Measurements from ENCODE around the gene PSORS1C1. TPM values are rescaled to one million over a fixed set of nuclear protein-coding genes. Genes with fewer than 3 reads are reported as not detected.
"Not testable (repeated sequence)": the region's sequence is repeated elsewhere in the genome, so short reads cannot be mapped to it uniquely, and the experiment has no call there.

The PSORS1C1 gene
- total RNA-seq, 1 donor from 2014 or later = not detected

DNA sequence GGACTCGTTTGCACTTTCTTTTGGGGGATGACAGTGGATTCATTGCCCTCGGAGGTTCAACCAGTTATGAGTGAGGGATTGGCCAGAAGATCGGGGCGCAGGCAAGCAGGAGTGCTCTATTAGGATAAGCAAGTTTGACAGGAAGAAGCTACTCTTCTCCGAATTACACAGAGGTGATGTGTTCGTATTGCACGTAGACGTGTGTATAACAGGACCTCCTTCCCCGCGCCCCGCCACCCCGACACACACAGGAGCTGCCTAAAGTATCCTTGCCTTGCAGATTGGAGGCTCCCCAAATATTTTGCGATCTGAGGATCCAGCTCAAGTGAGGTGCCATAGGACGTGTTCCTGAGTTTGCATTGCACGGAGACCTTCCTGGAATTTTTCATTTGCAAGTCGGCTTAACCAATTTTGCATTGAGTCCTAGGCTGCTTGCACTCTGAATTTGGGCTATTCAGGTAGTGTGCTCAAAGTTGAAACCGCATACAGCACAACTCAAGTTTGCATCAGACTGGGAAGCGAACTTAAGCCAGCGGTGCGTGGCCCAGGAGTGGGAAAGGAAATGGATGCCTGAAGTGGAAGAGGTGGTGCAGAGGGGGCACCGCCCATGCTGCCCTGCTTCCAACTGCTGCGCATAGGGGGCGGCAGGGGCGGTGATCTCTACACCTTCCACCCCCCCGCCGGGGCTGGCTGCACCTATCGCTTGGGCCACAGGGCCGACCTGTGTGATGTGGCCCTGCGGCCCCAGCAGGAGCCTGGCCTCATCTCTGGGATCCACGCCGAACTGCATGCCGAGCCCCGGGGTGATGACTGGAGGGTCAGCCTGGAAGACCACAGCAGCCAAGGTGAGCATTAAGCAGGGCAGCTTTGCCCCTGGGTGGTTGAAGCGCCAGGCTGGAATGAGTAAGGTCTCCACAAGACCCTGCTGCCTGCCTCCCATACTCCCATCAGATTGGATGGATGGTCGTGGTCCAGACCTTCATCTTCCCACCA, 44.6 kb downstream of the PSORS1C1 start:
- Mint-ChIP-seq H3K36me3 (ENCODE audit: low read depth) (peaks cover 73% of the 10 kb centered on the region), H3K4me1 (ENCODE audit: low read depth) (peaks cover 34% of the 10 kb centered on the region), H3K27me3 (ENCODE audit: low read depth) (no peaks in the 10 kb centered on the region), H3K9me3 (no peaks in the 10 kb centered on the region), H3K27ac (peak overlapping the region; percentile 87), H3K4me3 (ENCODE audit: low read depth) (peak overlapping the region; percentile 92)
- peak; percentile 28 for DNase-seq (ENCODE audit: low spot score)
- intact Hi-C loops (cut with micrococcal nuclease) = loop anchor here (1.0 to 2.0 kb wide), 3 partner anchors 22 to 113 kb away; partner anchors contain the start of gene HLA-C

DNA sequence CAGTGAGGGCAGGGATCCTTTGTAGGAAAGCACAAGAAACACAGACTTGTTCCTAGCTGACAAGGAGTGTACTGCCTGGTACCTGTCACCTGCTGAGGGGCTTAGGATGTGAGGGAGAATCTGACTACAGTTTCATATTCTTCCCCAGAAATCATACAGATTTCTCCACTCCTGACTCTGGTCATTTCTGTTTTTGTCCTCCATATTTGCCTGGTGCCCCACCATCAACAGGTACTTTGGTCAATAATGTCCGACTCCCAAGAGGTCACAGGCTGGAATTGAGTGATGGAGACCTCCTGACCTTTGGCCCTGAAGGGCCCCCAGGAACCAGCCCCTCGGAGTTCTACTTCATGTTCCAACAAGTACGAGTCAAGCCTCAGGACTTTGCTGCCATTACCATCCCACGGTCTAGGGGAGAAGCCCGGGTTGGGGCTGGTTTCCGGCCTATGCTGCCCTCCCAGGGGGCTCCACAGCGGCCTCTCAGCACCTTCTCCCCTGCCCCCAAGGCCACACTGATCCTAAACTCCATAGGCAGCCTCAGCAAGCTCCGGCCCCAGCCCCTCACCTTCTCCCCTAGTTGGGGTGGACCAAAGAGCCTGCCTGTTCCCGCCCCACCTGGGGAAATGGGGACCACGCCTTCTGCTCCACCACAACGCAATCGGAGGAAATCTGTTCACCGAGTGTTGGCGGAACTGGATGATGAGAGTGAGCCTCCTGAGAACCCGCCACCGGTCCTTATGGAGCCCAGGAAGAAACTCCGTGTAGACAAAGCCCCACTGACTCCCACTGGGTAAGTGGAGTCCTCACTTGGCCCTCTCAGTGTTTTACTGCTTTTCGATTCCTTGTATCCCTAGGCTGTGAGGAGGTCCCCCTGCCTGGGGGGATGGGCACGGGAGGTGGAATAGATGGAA, 46.9 kb downstream of the PSORS1C1 start:
- H3K4me3 Mint-ChIP-seq (ENCODE audit: low read depth) = peak overlapping the region; percentile 3
- peaks cover 61% of the 10 kb centered on the region for H3K36me3 Mint-ChIP-seq (ENCODE audit: low read depth)

DNA sequence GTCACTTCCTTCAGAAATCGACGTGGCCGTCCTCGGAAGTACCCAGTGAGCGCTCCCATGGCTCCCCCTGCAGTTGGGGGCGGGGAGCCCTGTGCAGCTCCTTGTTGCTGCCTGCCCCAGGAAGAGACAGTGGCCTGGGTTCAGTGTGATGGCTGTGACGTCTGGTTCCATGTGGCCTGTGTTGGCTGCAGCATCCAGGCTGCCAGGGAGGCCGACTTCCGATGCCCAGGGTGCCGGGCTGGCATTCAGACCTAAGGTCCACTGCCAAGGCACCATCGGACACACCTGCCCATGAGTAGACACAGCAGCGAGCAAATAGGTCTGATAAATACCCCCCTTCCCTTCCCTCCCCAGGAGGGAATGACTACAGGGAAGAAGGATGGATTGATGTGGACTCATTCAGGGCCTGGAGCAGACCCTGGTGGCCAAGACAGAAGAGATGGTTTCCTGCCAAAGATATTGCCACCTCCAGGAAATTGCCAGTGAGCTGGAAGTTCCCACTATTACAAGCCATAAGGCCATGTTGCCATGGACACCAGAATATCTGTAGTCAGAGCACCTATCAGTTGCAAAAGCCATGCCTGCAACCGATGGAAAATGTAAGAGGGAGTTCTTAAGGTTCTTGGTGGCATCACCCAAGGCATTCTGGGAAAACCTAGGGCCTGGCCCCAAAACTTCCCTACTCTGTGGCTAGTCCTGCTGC, 48.0 kb downstream of the PSORS1C1 start:
- Mint-ChIP-seq H3K4me3 (ENCODE audit: low read depth) (no peak overlapping the region), H3K36me3 (ENCODE audit: low read depth) (peaks cover 61% of the 10 kb centered on the region), H3K27me3 (ENCODE audit: low read depth) (no peaks in the 10 kb centered on the region), H3K9me3 (no peaks in the 10 kb centered on the region), H3K4me1 (ENCODE audit: low read depth) (peaks cover 23% of the 10 kb centered on the region), H3K27ac (no peak overlapping the region)
- intact Hi-C loops (cut with micrococcal nuclease) = no loop called here
- no peak for DNase-seq (ENCODE audit: low spot score)

More for the DNA sequence above, 46.9 kb downstream of the PSORS1C1 start:
- intact Hi-C loops (cut with micrococcal nuclease) = no loop called here
- no peaks in the 10 kb centered on the region for H3K9me3 Mint-ChIP-seq
- DNase-seq (ENCODE audit: low spot score) = no peak
- no peak overlapping the region for H3K27ac Mint-ChIP-seq
- no peaks in the 10 kb centered on the region for H3K27me3 Mint-ChIP-seq (ENCODE audit: low read depth)
- H3K4me1 Mint-ChIP-seq (ENCODE audit: low read depth) = peaks cover 33% of the 10 kb centered on the region

DNA sequence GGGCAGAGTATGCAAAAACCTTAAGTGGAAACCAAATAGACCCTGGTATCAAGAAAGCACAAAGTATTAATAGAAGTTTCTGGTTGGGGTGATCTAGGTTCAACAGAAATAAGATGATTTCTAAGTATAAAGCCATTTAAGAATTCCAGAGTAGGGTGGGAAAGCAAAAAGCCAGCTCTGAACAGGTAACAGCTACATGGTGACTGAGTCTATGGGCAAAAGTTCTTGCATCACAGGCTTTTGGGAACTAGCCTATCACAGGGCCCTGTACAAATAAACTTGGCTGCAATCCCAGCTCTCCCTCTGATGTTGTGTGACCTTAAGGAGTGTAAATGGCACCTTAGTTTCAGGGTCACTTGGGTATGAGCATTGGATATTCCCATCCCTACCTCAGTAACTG, 49.3 kb downstream of the PSORS1C1 start:
- intact Hi-C loops (cut with micrococcal nuclease) = no loop called here
- peaks cover 23% of the 10 kb centered on the region for H3K4me1 Mint-ChIP-seq (ENCODE audit: low read depth)
- peaks cover 52% of the 10 kb centered on the region for H3K36me3 Mint-ChIP-seq (ENCODE audit: low read depth)
- no peak for DNase-seq (ENCODE audit: low spot score)
- no peak overlapping the region for H3K27ac Mint-ChIP-seq
- no peaks in the 10 kb centered on the region for H3K9me3 Mint-ChIP-seq
- H3K4me3 Mint-ChIP-seq (ENCODE audit: low read depth) = no peak overlapping the region
- H3K27me3 Mint-ChIP-seq (ENCODE audit: low read depth) = no peaks in the 10 kb centered on the region

DNA sequence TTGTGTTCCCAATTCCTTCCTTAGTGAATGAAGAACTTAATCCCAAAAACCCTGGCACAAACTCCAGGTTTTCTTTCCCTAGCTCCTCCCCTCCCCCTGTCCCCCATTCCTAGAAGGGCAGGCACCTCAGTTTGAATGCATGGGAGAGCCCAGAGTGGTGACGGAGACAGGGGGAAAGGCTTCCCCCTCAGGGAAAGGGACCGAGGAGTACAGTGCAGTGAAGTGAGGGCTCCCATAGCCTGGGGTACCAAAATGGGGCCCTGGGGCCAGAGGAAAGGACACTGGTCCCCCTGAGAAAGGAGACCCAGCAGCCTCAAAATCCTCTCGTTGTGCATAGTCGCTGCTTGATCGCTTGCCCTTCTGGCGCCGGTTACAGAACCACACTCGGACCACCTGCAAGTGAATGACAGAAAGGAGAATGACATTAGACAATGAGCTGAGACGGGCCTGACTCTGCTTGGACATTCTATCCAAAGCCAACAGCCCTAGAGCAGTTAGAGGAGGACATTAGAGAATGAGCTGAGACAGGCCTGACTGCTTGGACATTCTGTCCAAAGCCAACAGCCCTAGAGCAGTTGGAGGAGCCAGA, 50.0 kb downstream of the PSORS1C1 start:
- peaks cover 23% of the 10 kb centered on the region for H3K4me1 Mint-ChIP-seq (ENCODE audit: low read depth)
- intact Hi-C loops (cut with micrococcal nuclease); DNase-seq (ENCODE audit: low spot score); H3K27me3 Mint-ChIP-seq (ENCODE audit: low read depth); H3K9me3 Mint-ChIP-seq; H3K27ac Mint-ChIP-seq; H3K4me3 Mint-ChIP-seq (ENCODE audit: low read depth): not testable (repeated sequence)
- H3K36me3 Mint-ChIP-seq (ENCODE audit: low read depth) = peaks cover 45% of the 10 kb centered on the region

DNA sequence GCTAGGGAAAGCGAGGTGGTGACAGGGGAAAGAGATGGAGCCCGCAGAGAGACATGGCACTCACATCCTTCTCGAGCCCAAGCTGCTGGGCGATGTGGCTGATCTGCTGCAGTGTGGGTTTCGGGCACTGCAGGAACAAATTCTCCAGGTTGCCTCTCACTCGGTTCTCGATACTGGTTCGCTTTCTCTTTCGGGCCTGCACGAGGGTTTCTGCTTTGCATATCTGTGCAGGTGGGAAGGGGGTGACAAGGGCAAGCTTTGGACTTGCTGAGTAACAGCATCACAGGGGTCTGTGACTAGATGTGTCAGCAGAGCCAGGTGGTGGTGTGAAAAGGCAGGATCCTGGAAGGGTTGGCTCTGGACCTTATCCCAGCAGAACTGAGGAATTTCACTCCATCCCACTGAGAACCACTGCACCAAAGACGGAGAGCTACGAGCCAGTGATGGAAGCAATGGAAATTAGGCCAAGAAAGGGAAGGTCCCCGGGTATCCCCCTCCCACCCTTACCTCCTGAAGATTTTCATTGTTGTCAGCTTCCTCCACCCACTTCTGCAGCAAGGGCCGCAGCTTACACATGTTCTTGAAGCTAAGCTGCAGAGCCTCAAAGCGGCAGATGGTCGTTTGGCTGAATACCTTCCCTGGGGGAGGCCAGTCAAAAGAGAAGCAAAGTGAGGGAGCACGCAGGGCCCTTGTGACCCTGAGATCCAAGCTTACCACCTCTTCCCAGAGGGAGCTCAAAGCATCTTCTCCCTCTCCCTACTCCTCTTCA, 50.6 kb downstream of the PSORS1C1 start:
- H3K27me3 Mint-ChIP-seq (ENCODE audit: low read depth); intact Hi-C loops (cut with micrococcal nuclease); DNase-seq (ENCODE audit: low spot score); H3K4me3 Mint-ChIP-seq (ENCODE audit: low read depth); H3K9me3 Mint-ChIP-seq; H3K27ac Mint-ChIP-seq: not testable (repeated sequence)
- H3K4me1 Mint-ChIP-seq (ENCODE audit: low read depth) = peaks cover 18% of the 10 kb centered on the region
- H3K36me3 Mint-ChIP-seq (ENCODE audit: low read depth) = peaks cover 40% of the 10 kb centered on the region

DNA sequence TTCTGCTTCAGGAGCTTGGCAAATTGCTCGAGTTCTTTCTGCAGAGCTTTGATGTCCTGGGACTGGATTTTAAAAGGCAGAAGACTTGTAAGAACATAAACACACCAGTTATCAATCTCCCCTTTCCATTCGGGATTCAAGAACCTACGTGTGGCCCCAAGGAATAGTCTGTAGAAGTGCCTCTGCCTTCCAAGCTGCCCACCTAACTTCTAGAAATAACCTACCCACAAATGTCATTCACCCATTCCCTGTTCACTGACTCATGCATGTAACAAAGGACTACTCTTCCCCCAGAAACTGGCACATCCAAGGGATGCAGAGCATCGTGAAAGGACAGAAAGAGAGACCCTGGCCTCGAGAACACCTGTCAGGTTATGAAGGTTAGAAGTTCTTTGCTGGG, 51.4 kb downstream of the PSORS1C1 start:
- no peak overlapping the region for H3K27ac Mint-ChIP-seq
- intact Hi-C loops (cut with micrococcal nuclease) = no loop called here
- H3K27me3 Mint-ChIP-seq (ENCODE audit: low read depth) = no peaks in the 10 kb centered on the region
- H3K9me3 Mint-ChIP-seq = no peaks in the 10 kb centered on the region
- no peak overlapping the region for H3K4me3 Mint-ChIP-seq (ENCODE audit: low read depth)
- no peak for DNase-seq (ENCODE audit: low spot score)
- H3K36me3 Mint-ChIP-seq (ENCODE audit: low read depth) = peaks cover 34% of the 10 kb centered on the region
- peaks cover 14% of the 10 kb centered on the region for H3K4me1 Mint-ChIP-seq (ENCODE audit: low read depth)

DNA sequence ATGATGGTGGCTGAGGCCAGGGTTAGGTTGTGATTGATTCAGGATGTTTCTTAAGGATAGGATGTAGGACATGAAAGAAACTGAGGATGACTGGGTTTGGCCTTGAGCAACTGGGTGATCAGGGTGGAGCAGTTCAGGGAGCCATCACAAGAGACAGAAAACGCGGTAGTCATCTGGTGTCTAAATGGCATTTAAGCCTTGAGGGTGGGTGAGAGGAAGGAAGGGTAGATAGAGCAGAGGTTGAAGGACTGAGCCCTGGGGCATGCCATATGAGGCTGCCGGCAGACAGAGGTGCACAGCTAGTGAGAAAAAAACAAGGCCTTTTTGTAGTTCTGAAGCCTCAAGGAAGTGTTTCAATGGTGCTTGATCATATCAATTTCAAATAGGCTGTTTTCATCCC, 54.0 kb downstream of the PSORS1C1 start:
- intact Hi-C loops (cut with micrococcal nuclease) = no loop called here
- Mint-ChIP-seq H3K9me3 (no peaks in the 10 kb centered on the region), H3K27me3 (ENCODE audit: low read depth) (no peaks in the 10 kb centered on the region), H3K27ac (no peak overlapping the region), H3K4me3 (ENCODE audit: low read depth) (no peak overlapping the region), H3K4me1 (ENCODE audit: low read depth) (peaks cover 4% of the 10 kb centered on the region), H3K36me3 (ENCODE audit: low read depth) (peaks cover 9% of the 10 kb centered on the region)
- DNase-seq (ENCODE audit: low spot score) = no peak

DNA sequence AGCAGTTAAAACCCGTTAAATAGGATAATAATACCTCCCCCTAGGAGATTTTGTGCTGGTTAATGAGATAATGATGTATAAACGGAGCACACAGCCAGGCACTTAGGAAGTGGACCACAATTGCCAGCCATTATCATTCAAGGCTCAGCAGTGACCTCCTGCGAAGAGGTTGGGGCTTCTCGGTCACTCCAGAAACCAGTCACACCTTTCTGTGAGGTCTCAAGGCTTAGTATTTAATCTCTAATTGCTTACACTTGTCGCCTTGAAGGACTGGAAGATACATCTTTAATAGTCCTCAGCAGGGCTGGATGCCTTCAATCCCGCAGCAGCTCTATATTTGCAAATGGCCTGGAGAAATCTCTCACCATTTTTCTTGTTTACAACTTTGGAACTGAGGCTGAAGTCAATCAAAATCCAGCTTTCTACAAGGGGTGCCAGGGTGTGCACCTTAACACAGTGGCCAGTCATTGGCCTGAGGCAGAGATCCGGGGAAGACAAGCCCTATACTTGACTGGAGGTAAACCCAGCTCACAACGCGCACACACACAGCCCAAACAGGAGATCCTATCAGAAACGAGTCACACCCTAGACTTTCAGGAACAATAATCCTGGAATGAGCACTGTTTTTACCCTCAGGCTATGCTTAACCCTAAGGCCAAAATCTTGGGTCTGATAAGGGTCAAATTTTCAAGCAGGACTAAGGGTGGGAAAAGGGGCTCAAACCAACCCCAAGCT, 54.7 kb downstream of the PSORS1C1 start:
- H3K27me3 Mint-ChIP-seq (ENCODE audit: low read depth) = no peaks in the 10 kb centered on the region
- intact Hi-C loops (cut with micrococcal nuclease) = no loop called here
- no peak overlapping the region for H3K27ac Mint-ChIP-seq
- H3K4me3 Mint-ChIP-seq (ENCODE audit: low read depth) = no peak overlapping the region
- DNase-seq (ENCODE audit: low spot score) = no peak
- peaks cover 3% of the 10 kb centered on the region for H3K36me3 Mint-ChIP-seq (ENCODE audit: low read depth)
- H3K4me1 Mint-ChIP-seq (ENCODE audit: low read depth) = peaks cover 3% of the 10 kb centered on the region
- H3K9me3 Mint-ChIP-seq = no peaks in the 10 kb centered on the region

DNA sequence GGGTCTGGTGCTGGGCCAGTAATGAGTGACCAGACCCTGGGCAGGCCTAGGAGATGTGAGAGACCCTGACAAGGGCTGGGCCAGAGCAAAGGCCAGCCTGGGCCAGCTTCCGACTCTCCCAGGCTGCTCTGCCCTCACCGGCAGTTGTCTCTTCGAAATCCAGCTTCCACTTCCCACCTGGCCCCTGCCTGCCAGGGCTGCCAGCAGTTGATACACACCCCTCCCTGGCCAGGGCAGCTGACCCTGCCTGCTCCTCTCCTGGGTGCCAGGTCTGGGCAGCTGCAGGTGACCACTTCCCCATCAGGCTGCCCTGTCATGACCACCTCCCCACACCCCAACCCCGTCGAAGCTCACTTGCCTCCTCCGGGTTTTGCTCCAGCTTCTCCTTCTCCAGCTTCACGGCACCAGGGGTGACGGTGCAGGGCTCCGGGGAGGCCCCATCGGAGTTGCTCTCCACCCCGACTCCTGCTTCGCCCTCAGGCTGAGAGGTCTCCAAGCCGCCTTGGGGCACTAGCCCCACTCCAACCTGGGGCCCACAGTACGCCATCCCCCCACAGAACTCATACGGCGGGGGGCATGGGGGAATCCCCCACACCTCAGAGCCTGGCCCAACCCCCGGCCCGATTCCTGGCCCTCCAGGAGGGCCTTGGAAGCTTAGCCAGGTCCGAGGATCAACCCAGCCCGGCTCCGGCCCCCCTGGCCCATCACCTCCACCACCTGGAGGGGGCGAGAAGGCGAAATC, 55.4 kb downstream of the PSORS1C1 start:
- H3K9me3 Mint-ChIP-seq; H3K4me1 Mint-ChIP-seq (ENCODE audit: low read depth); H3K36me3 Mint-ChIP-seq (ENCODE audit: low read depth); H3K4me3 Mint-ChIP-seq (ENCODE audit: low read depth); H3K27me3 Mint-ChIP-seq (ENCODE audit: low read depth); H3K27ac Mint-ChIP-seq; intact Hi-C loops (cut with micrococcal nuclease); DNase-seq (ENCODE audit: low spot score): not testable (repeated sequence)

DNA sequence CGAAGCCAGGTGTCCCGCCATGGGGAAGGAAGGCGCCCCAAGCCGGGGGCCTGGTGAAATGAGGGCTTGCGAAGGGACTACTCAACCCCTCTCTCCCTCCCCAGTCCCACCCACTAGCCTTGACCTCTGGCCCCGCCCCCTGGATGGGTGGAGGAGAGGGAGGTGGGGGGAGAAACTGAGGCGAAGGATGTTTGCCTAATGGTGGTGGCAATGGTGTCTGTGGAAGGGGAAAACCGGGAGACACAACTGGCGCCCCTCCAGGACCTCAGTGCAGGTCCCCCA, 55.9 kb downstream of the PSORS1C1 start, which contains the start of gene POU5F1:
POU5F1 (minus strand) TSS at position 83 of the 282 bp plus-strand sequence; CDS start at position 21, 62 bp downstream.
- no peak for DNase-seq (ENCODE audit: low spot score)
- H3K4me3 Mint-ChIP-seq (ENCODE audit: low read depth) = no peak within 1 kb of the TSS
- intact Hi-C loops (cut with micrococcal nuclease) = no loop called here

More for the DNA sequence above, 55.9 kb downstream of the PSORS1C1 start, which contains the start of gene POU5F1:
- no peaks in the 10 kb centered on the region for H3K27me3 Mint-ChIP-seq (ENCODE audit: low read depth)
- no peak within 1 kb of the TSS for H3K27ac Mint-ChIP-seq
- no peaks in the 10 kb centered on the region for H3K36me3 Mint-ChIP-seq (ENCODE audit: low read depth)
- H3K4me1 Mint-ChIP-seq (ENCODE audit: low read depth) = peaks cover 1% of the 10 kb centered on the region
- H3K9me3 Mint-ChIP-seq = no peaks in the 10 kb centered on the region
